K562 (cell line): ENCODE data around the gene PGBD1. TPM values are rescaled to one million over a fixed set of nuclear protein-coding genes. Genes with fewer than 3 reads are reported as not detected.
A peak's percentile ranks its signal among the peaks of the same experiment; 100 is the strongest.

Source experiments
- ATF3 ChIP-seq, 2 experiments: fragments of 450-650 bp in 1 of 2; sonication (generic) in 1 of 2; formaldehyde crosslinking in 1 of 2; IDR thresholded peaks in 1 of 2; conservative IDR thresholded peaks in 1 of 2; 2 replicates each; pipeline versions ENCODE4 v1.6.1 to v1.8.1; 2016 to 2023; ENCODE audit warnings: mild to moderate bottlenecking in 2 of 2, moderate library complexity in 2 of 2, inconsistent platforms in 1 of 2, missing genetic modification reagents in 1 of 2
- ELF1 ChIP-seq: fragments of 200-800 bp; sonication (Bioruptor generic); IDR thresholded peaks from 2 replicates; pipeline ENCODE4 v1.6.1; 2016; ENCODE audit warnings: missing genetic modification characterization, missing compliant biosample characterization
- GABPA ChIP-seq: fragments of 200-800 bp; sonication (Bioruptor generic); conservative IDR thresholded peaks from 2 replicates; pipeline ENCODE4 v1.6.1; 2016; ENCODE audit warnings: low read depth, missing genetic modification characterization, missing compliant biosample characterization
- HDAC6 ChIP-seq: IDR thresholded peaks from 2 replicates; pipeline ENCODE4 v1.6.1; 2012; ENCODE audit warnings: low read depth, mild to moderate bottlenecking, control low read depth, inconsistent platforms, low read length, moderate library complexity
- MGA ChIP-seq: fragments of 450-650 bp; IDR thresholded peaks from 2 replicates; pipeline ENCODE4 v1.6.1; 2016; ENCODE audit warnings: mild to moderate bottlenecking, moderate library complexity
- NR4A1 ChIP-seq, 2 experiments: fragments of 250-450 bp in 1 of 2; fragments of 450-650 bp in 1 of 2; sonication (Bioruptor Pico) in 1 of 2; IDR thresholded peaks; 2 replicates each; pipeline versions ENCODE4 v1.4.0 to v1.6.1; 2016 to 2020; ENCODE audit warnings: mild to moderate bottlenecking in 2 of 2, missing compliant biosample characterization in 1 of 2, missing genetic modification characterization in 1 of 2, moderate library complexity in 1 of 2
- PBX2 ChIP-seq, 2 experiments: IDR thresholded peaks in 1 of 2; conservative IDR thresholded peaks in 1 of 2; 2 replicates each; pipeline ENCODE4 v1.6.1; 2016; ENCODE audit warnings: low read depth in 2 of 2, mild to moderate bottlenecking in 1 of 2, missing compliant biosample characterization in 1 of 2, missing genetic modification characterization in 1 of 2, moderate library complexity in 1 of 2
- RB1 ChIP-seq: fragments of 450-650 bp; IDR thresholded peaks from 2 replicates; pipeline ENCODE4 v1.6.1; 2017; ENCODE audit warnings: low read depth, mild to moderate bottlenecking
- RBM34 ChIP-seq: fragments of 200-400 bp; formaldehyde crosslinking; IDR thresholded peaks from 2 replicates; pipeline ENCODE4 v1.6.1; 2018; ENCODE audit warnings: low read length, borderline replicate concordance; ENCODE audit not compliant: insufficient read depth
- SETDB1 ChIP-seq: IDR thresholded peaks from one replicate; pipeline ENCODE4 v1.6.1; 2012; ENCODE audit warnings: low read length, control low read depth, inconsistent platforms
- TOE1 ChIP-seq, 2 experiments: fragments of 450-650 bp in 1 of 2; sonication (generic) in 1 of 2; formaldehyde crosslinking in 1 of 2; IDR thresholded peaks; 2 replicates each; pipeline versions ENCODE4 v1.7.1 to v1.8.0; 2016 to 2022; ENCODE audit warnings: borderline replicate concordance in 2 of 2, mild to moderate bottlenecking in 2 of 2, antibody characterized with exemption in 1 of 2, inconsistent platforms in 1 of 2, low read depth in 1 of 2, missing genetic modification reagents in 1 of 2, moderate library complexity in 1 of 2
- polyA plus RNA-seq, 8 experiments: library from polyadenylated mRNA; depleted of rRNA in 4 of 8; stranded (reverse) in 5 of 8; unstranded in 3 of 8; fragments of >200 nt; fragmentation: Nextera tagmentation in 2 of 8; fragmentation: Illumina TruSeq in 1 of 8; extraction: Ambion mirVana in 2 of 8; extraction: Trizol in 1 of 8; gene quantifications; 2 replicates each; pipeline versions ENCODE4 v1.2.1 to v1.2.3, GENCODE V29; 2011 to 2014; ENCODE audit warnings: inconsistent platforms in 1 of 8, missing spikeins in 1 of 8
- total RNA-seq, 7 experiments: library from RNA; depleted of rRNA in 6 of 7; stranded (reverse); fragments of >200 nt in 6 of 7; fragmentation: Illumina TruSeq in 2 of 7; extraction: Trizol in 2 of 7; gene quantifications; 2 replicates each; pipeline versions ENCODE4 v1.2.1 to v1.2.3, GENCODE V29; 2011 to 2021; ENCODE audit warnings: low replicate concordance in 1 of 7

PGBD1 gene
- total and polyA plus RNA-seq, 9 of the 15 experiments (the other 6 are each of a cell fraction or from before 2014, with no cell fraction given): 3.3 to 9.0 (median 7.3) TPM

- TF ChIP-seq PBX2 (CRISPR knock-in tag; IDR thresholded peaks at IDR 0.05; ENCODE audit: low read depth) (no peak), PBX2 (tag; conservative IDR thresholded peaks at IDR 0.05; ENCODE audit: low read depth) (no peak), RB1 (no peak), TOE1 (IDR thresholded peaks at IDR 0.05; ENCODE audit: borderline replicate concordance) (peak; percentile 78), TOE1 (CRISPR knock-in tag; IDR thresholded peaks at IDR 0.05; ENCODE audit: borderline replicate concordance, low read depth) (no peak), MGA (no peak), GABPA (tag) (no peak), NR4A1 (CRISPR knock-in tag; IDR thresholded peaks at IDR 0.05) (no peak), NR4A1 (tag; IDR thresholded peaks at IDR 0.05) (no peak), SETDB1 (no peak), ELF1 (tag) (no peak), ATF3 (IDR thresholded peaks at IDR 0.05) (peak; percentile 53), ATF3 (CRISPR knock-in tag; conservative IDR thresholded peaks at IDR 0.05) (no peak), RBM34 (no peak), HDAC6 (no peak)
These were observed 70.1 kb downstream of the PGBD1 start (continued) for GRCh38 chr6:28351493-28351925.
